ENCODE data around the gene NCOA3. TPM values are rescaled to one million over a fixed set of nuclear protein-coding genes. Genes with fewer than 3 reads are reported as not detected.

The NCOA3 gene
- total RNA-seq, 1 experiment from 2014 or later = 25.9 TPM

DNA sequence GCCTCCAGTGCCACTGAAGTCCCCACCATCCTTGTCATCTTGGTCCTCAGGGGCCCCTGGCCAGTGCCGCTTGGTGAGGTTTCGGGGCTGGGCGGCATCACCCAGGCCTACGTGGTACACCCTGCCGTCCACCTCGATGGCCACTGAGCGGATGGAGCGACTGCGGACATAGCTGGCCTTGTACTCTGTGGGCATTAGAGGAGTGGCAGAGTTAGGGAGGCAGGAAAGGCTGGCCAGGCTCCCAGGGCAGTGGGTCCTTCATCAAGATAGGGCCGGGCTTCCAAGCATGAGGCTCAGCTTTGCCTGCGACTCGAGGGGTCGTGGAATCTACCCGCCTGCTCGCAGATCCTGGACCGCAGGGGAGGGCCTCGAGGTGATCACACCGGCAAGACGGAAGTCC is 164.6 kb downstream of the NCOA3 start:
- no TSS peak for BruUV-seq (replicated peaks)
- Histone ChIP-seq H3K79me2 (ENCODE audit: insufficient read depth, low read length) (no peaks in the 10 kb centered on the region), H4K20me1 (ENCODE audit: insufficient read depth) (no peaks in the 10 kb centered on the region), H3K4me1 (ENCODE audit: control insufficient read depth in 1 of 2, insufficient read depth in 2 of 2, low read length in 2 of 2) (peaks cover 0 to 2% of the 10 kb centered on the region in 2 experiments; a peak in 1 of 4 replicates), H3K27me3 (ENCODE audit: insufficient read depth, low read length) (no peaks in the 10 kb centered on the region), H3K36me3 (ENCODE audit: control insufficient read depth in 1 of 2, insufficient read depth in 2 of 2, low read length in 2 of 2) (no peaks in the 10 kb centered on the region), H3K9me3 (ENCODE audit: control insufficient read depth in 1 of 2, insufficient read depth in 1 of 2, low read depth in 1 of 2, low read length in 2 of 2) (no peaks in the 10 kb centered on the region), H3K4me2 (ENCODE audit: low read length) (no peak overlapping the region), H3K27ac (ENCODE audit: low read depth, low read length) (no peak overlapping the region), H2AFZ (ENCODE audit: low read depth, low read length, poor library complexity, severe bottlenecking) (no peak overlapping the region), H3K4me3 (replicated peaks in 1 of 2; ENCODE audit: low read depth in 1 of 2, low read length in 2 of 2) (no peak overlapping the region), H3K9ac (ENCODE audit: low read length) (no peak overlapping the region), H3K9me2 (ENCODE audit: insufficient read depth) (no peaks in the 10 kb centered on the region)
- CTCF ChIA-PET = no interaction called here
- no peak for DNase-seq (ENCODE audit: low read depth, low spot score)
- POLR2A ChIA-PET = no interaction called here
- TF ChIP-seq FOSL1 (IDR thresholded peaks at IDR 0.05; ENCODE audit: low read depth) = no peak
- no peak for TF ChIP-seq EGR1 (IDR thresholded peaks at IDR 0.05; ENCODE audit: low read depth)
- intact Hi-C loops (cut with micrococcal nuclease) = loop anchor here (10.0 kb wide), 1 partner anchor 628 kb away; no protein-coding TSS in a partner anchor
- no peak for ATAC-seq
- RAD21 ChIA-PET (ENCODE audit: low non-redundant PET in 1 of 2, low total read pairs in 2 of 2, uncharacterized antibody in 2 of 2, unreplicated experiment in 2 of 2) = no interaction called here

DNA sequence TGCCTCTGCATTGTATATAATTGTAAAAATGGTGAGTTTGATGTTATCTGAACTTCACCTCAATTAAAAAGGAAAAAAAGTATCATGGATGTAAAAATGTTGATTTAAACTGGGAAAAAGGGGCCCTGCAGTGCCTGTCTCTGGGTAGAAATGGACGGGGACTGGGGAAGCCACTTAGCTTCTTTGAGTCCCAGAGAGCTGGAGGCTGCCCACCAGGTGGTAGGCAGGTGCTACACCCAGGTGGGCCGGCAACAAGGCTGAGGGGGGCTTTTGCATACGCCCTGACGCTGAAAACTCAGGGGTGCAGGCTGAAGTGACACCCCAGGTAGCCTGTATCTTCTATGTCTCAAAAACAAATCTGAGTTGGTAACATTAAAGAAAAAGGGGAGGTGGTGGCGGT is 165.4 kb downstream of the NCOA3 start:
- RAD21 ChIA-PET (ENCODE audit: low non-redundant PET in 1 of 2, low total read pairs in 2 of 2, uncharacterized antibody in 2 of 2, unreplicated experiment in 2 of 2) = no interaction called here

More for the DNA sequence above, 165.4 kb downstream of the NCOA3 start:
- CTCF ChIA-PET = no interaction called here
- H3K4me3 ChIP-seq (replicated peaks in 1 of 2; ENCODE audit: low read depth in 1 of 2, low read length in 2 of 2) = no peak overlapping the region
- no peak for ATAC-seq
- TF ChIP-seq TCF7L2 (IDR thresholded peaks at IDR 0.05; ENCODE audit: borderline replicate concordance, extremely low read depth, insufficient read depth, insufficient read length) (no peak), SIN3A (IDR thresholded peaks at IDR 0.05; ENCODE audit: low read depth) (no peak), SRF (IDR thresholded peaks at IDR 0.05; ENCODE audit: low read depth) (no peak), JUND (IDR thresholded peaks at IDR 0.05) (no peak), EZH2 (IDR thresholded peaks at IDR 0.05) (no peak), FOSL1 (IDR thresholded peaks at IDR 0.05; ENCODE audit: low read depth) (no peak), RAD21 (IDR thresholded peaks at IDR 0.05; ENCODE audit: low read depth) (no peak)
- TF ChIP-seq, protein P1, sequence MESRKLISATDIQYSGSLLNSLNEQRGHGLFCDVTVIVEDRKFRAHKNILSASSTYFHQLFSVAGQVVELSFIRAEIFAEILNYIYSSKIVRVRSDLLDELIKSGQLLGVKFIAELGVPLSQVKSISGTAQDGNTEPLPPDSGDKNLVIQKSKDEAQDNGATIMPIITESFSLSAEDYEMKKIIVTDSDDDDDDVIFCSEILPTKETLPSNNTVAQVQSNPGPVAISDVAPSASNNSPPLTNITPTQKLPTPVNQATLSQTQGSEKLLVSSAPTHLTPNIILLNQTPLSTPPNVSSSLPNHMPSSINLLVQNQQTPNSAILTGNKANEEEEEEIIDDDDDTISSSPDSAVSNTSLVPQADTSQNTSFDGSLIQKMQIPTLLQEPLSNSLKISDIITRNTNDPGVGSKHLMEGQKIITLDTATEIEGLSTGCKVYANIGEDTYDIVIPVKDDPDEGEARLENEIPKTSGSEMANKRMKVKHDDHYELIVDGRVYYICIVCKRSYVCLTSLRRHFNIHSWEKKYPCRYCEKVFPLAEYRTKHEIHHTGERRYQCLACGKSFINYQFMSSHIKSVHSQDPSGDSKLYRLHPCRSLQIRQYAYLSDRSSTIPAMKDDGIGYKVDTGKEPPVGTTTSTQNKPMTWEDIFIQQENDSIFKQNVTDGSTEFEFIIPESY (IDR thresholded peaks at IDR 0.05; ENCODE audit: extremely low read depth, insufficient replicate concordance, low read length) = no peak
- TF ChIP-seq, protein P2, sequence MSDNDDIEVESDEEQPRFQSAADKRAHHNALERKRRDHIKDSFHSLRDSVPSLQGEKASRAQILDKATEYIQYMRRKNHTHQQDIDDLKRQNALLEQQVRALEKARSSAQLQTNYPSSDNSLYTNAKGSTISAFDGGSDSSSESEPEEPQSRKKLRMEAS (IDR thresholded peaks at IDR 0.05) = no peak
- TF ChIP-seq, protein P3, sequence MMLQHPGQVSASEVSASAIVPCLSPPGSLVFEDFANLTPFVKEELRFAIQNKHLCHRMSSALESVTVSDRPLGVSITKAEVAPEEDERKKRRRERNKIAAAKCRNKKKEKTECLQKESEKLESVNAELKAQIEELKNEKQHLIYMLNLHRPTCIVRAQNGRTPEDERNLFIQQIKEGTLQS (IDR thresholded peaks at IDR 0.05) = no peak
- DNase-seq (ENCODE audit: low read depth, low spot score) = no peak
- POLR2A ChIA-PET = no interaction called here
- no peaks in the 10 kb centered on the region for H3K79me2 ChIP-seq (ENCODE audit: insufficient read depth, low read length)
- no peaks in the 10 kb centered on the region for H3K9me3 ChIP-seq (ENCODE audit: control insufficient read depth in 1 of 2, insufficient read depth in 1 of 2, low read depth in 1 of 2, low read length in 2 of 2)
- no peak overlapping the region for H3K9ac ChIP-seq (ENCODE audit: low read length)
- peaks cover 0 to 2% of the 10 kb centered on the region in 2 experiments; a peak in 1 of 4 replicates for H3K4me1 ChIP-seq (ENCODE audit: control insufficient read depth in 1 of 2, insufficient read depth in 2 of 2, low read length in 2 of 2)
- no peak overlapping the region for H3K4me2 ChIP-seq (ENCODE audit: low read length)
- no TSS peak for BruUV-seq (replicated peaks)
- H3K27me3 ChIP-seq (ENCODE audit: insufficient read depth, low read length) = no peaks in the 10 kb centered on the region
- intact Hi-C loops (cut with micrococcal nuclease) = loop anchor here (10.0 kb wide), 1 partner anchor 628 kb away; no protein-coding TSS in a partner anchor
- no peaks in the 10 kb centered on the region for H3K9me2 ChIP-seq (ENCODE audit: insufficient read depth)
- no peak overlapping the region for H3K27ac ChIP-seq (ENCODE audit: low read depth, low read length)
- no peaks in the 10 kb centered on the region for H4K20me1 ChIP-seq (ENCODE audit: insufficient read depth)
- H3K36me3 ChIP-seq (ENCODE audit: control insufficient read depth in 1 of 2, insufficient read depth in 2 of 2, low read length in 2 of 2) = no peaks in the 10 kb centered on the region
- no peak overlapping the region for H2AFZ ChIP-seq (ENCODE audit: low read depth, low read length, poor library complexity, severe bottlenecking)

Data from HCT116 (cell line).